ENCODE measurements around the gene BCL6.

DNA sequence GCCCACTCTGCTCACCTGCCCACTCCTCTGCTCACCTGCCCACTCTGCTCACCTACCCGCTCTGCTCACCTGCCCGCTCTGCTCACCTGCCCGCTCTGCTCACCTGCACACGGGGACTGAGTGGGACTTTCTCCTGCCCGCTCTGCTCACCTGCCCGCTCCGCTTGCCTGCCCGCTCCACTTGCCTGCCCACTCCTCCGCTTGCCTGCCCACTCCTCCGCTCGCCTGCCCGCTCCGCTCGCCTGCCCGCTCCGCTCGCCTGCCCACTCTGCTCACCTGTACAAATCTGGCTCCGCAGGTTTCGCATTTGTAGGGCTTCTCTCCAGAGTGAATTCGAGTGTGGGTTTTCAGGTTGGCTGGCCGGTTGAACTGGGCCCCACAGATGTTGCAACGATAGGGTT, 20.0 kb downstream of the BCL6 start:
- TF ChIP-seq SIN3A (IDR thresholded peaks at IDR 0.05; ENCODE audit: borderline replicate concordance, insufficient read depth, low read length) (no peak), POLR2AphosphoS5 (IDR thresholded peaks at IDR 0.05; ENCODE audit: low read depth, low read length) (no peak), TAF1 (IDR thresholded peaks at IDR 0.05; ENCODE audit: borderline replicate concordance, insufficient read depth, low read length) (no peak)
- TF ChIP-seq, protein P1, sequence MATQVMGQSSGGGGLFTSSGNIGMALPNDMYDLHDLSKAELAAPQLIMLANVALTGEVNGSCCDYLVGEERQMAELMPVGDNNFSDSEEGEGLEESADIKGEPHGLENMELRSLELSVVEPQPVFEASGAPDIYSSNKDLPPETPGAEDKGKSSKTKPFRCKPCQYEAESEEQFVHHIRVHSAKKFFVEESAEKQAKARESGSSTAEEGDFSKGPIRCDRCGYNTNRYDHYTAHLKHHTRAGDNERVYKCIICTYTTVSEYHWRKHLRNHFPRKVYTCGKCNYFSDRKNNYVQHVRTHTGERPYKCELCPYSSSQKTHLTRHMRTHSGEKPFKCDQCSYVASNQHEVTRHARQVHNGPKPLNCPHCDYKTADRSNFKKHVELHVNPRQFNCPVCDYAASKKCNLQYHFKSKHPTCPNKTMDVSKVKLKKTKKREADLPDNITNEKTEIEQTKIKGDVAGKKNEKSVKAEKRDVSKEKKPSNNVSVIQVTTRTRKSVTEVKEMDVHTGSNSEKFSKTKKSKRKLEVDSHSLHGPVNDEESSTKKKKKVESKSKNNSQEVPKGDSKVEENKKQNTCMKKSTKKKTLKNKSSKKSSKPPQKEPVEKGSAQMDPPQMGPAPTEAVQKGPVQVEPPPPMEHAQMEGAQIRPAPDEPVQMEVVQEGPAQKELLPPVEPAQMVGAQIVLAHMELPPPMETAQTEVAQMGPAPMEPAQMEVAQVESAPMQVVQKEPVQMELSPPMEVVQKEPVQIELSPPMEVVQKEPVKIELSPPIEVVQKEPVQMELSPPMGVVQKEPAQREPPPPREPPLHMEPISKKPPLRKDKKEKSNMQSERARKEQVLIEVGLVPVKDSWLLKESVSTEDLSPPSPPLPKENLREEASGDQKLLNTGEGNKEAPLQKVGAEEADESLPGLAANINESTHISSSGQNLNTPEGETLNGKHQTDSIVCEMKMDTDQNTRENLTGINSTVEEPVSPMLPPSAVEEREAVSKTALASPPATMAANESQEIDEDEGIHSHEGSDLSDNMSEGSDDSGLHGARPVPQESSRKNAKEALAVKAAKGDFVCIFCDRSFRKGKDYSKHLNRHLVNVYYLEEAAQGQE (IDR thresholded peaks at IDR 0.05; ENCODE audit: insufficient read depth in 1 of 2, low read depth in 2 of 2, low read length in 2 of 2): no peak

Data from PFSK-1 (cell line).